ENCODE results near the gene KLHL42. TPM values are rescaled to one million over a fixed set of nuclear protein-coding genes. Genes with fewer than 3 reads are reported as not detected.
"Not testable (repeated sequence)": the region's sequence is repeated elsewhere in the genome, so short reads cannot be mapped to it uniquely, and the experiment has no call there.

KLHL42 gene
- total RNA-seq, 1 experiment from 2014 or later = 23.7 TPM

- Histone ChIP-seq H3K27ac (ENCODE audit: low read length) (no peak overlapping the region), H3K9ac (ENCODE audit: low read length) (no peak overlapping the region), H4K20me1 (ENCODE audit: insufficient read depth, low read depth, low read length) (no peaks in the 10 kb centered on the region), H3K9me3 (ENCODE audit: low read length) (no peaks in the 10 kb centered on the region), H3K4me1 (ENCODE audit: low read length) (no peaks in the 10 kb centered on the region), H3K9me2 (replicated peaks; ENCODE audit: insufficient read depth, low read length) (no peaks in the 10 kb centered on the region), H3K4me2 (ENCODE audit: low read depth, low read length, poor library complexity, severe bottlenecking) (no peak overlapping the region), H3K36me3 (ENCODE audit: insufficient read depth, low read length) (no peaks in the 10 kb centered on the region), H3K4me3 (ENCODE audit: low read length) (no peak overlapping the region), H3K27me3 (ENCODE audit: low read length) (no peaks in the 10 kb centered on the region), H3K79me2 (ENCODE audit: low read length) (no peaks in the 10 kb centered on the region), H2AFZ (ENCODE audit: low read length) (no peak overlapping the region)
- DNase-seq = no peak
Measured at GRCh38 chr12:27844366-27845090, 64.5 kb downstream of the KLHL42 start.

GRCh38 chr12:27845187-27845586 lies 65.2 kb downstream of the KLHL42 start:
- no peaks in the 10 kb centered on the region for H3K27me3 ChIP-seq (ENCODE audit: low read length)
- no peak for DNase-seq

GRCh38 chr12:27845706-27846105 lies 65.7 kb downstream of the KLHL42 start:
- not testable (repeated sequence) for H3K9me2 ChIP-seq (replicated peaks; ENCODE audit: insufficient read depth, low read length); H3K27me3 ChIP-seq (ENCODE audit: low read length); H2AFZ ChIP-seq (ENCODE audit: low read length); H3K9ac ChIP-seq (ENCODE audit: low read length); H3K4me3 ChIP-seq (ENCODE audit: low read length); H3K9me3 ChIP-seq (ENCODE audit: low read length); H3K36me3 ChIP-seq (ENCODE audit: insufficient read depth, low read length); H3K79me2 ChIP-seq (ENCODE audit: low read length); H4K20me1 ChIP-seq (ENCODE audit: insufficient read depth, low read depth, low read length); H3K27ac ChIP-seq (ENCODE audit: low read length); H3K4me2 ChIP-seq (ENCODE audit: low read depth, low read length, poor library complexity, severe bottlenecking); DNase-seq; H3K4me1 ChIP-seq (ENCODE audit: low read length)

More at GRCh38 chr12:27845187-27845586, 65.2 kb downstream of the KLHL42 start:
- H3K4me1 ChIP-seq (ENCODE audit: low read length) = no peaks in the 10 kb centered on the region
- H3K4me3 ChIP-seq (ENCODE audit: low read length) = no peak overlapping the region
- H3K9me3 ChIP-seq (ENCODE audit: low read length) = no peaks in the 10 kb centered on the region
- no peak overlapping the region for H3K27ac ChIP-seq (ENCODE audit: low read length)
- H3K4me2 ChIP-seq (ENCODE audit: low read depth, low read length, poor library complexity, severe bottlenecking) = no peak overlapping the region
- no peaks in the 10 kb centered on the region for H3K36me3 ChIP-seq (ENCODE audit: insufficient read depth, low read length)
- no peak overlapping the region for H3K9ac ChIP-seq (ENCODE audit: low read length)
- no peaks in the 10 kb centered on the region for H3K79me2 ChIP-seq (ENCODE audit: low read length)
- H3K9me2 ChIP-seq (replicated peaks; ENCODE audit: insufficient read depth, low read length) = no peaks in the 10 kb centered on the region
- no peaks in the 10 kb centered on the region for H4K20me1 ChIP-seq (ENCODE audit: insufficient read depth, low read depth, low read length)
- no peak overlapping the region for H2AFZ ChIP-seq (ENCODE audit: low read length)

GRCh38 chr12:27847293-27847692 lies 67.3 kb downstream of the KLHL42 start:
- DNase-seq = not testable (repeated sequence)

GRCh38 chr12:27851311-27851710 lies 71.3 kb downstream of the KLHL42 start:
- Histone ChIP-seq H3K79me2 (ENCODE audit: low read length) (no peaks in the 10 kb centered on the region), H3K9me3 (ENCODE audit: low read length) (no peaks in the 10 kb centered on the region), H3K4me2 (ENCODE audit: low read depth, low read length, poor library complexity, severe bottlenecking) (no peak overlapping the region), H3K36me3 (ENCODE audit: insufficient read depth, low read length) (no peaks in the 10 kb centered on the region), H3K9ac (ENCODE audit: low read length) (no peak overlapping the region), H3K27me3 (ENCODE audit: low read length) (no peaks in the 10 kb centered on the region), H3K27ac (ENCODE audit: low read length) (no peak overlapping the region), H3K4me3 (ENCODE audit: low read length) (no peak overlapping the region), H4K20me1 (ENCODE audit: insufficient read depth, low read depth, low read length) (no peaks in the 10 kb centered on the region), H3K4me1 (ENCODE audit: low read length) (no peaks in the 10 kb centered on the region), H2AFZ (ENCODE audit: low read length) (no peak overlapping the region), H3K9me2 (replicated peaks; ENCODE audit: insufficient read depth, low read length) (no peaks in the 10 kb centered on the region)
- DNase-seq = no peak

More at GRCh38 chr12:27847293-27847692, 67.3 kb downstream of the KLHL42 start:
- not testable (repeated sequence) for H3K4me2 ChIP-seq (ENCODE audit: low read depth, low read length, poor library complexity, severe bottlenecking); H3K4me1 ChIP-seq (ENCODE audit: low read length); H3K27ac ChIP-seq (ENCODE audit: low read length); H4K20me1 ChIP-seq (ENCODE audit: insufficient read depth, low read depth, low read length); H3K9me3 ChIP-seq (ENCODE audit: low read length); H3K79me2 ChIP-seq (ENCODE audit: low read length); H2AFZ ChIP-seq (ENCODE audit: low read length); H3K9ac ChIP-seq (ENCODE audit: low read length); H3K27me3 ChIP-seq (ENCODE audit: low read length); H3K9me2 ChIP-seq (replicated peaks; ENCODE audit: insufficient read depth, low read length); H3K36me3 ChIP-seq (ENCODE audit: insufficient read depth, low read length); H3K4me3 ChIP-seq (ENCODE audit: low read length)

- Histone ChIP-seq H3K4me3 (ENCODE audit: low read length) (no peak overlapping the region), H3K36me3 (ENCODE audit: insufficient read depth, low read length) (no peaks in the 10 kb centered on the region), H3K9ac (ENCODE audit: low read length) (no peak overlapping the region), H4K20me1 (ENCODE audit: insufficient read depth, low read depth, low read length) (no peaks in the 10 kb centered on the region), H3K9me3 (ENCODE audit: low read length) (no peaks in the 10 kb centered on the region), H3K9me2 (replicated peaks; ENCODE audit: insufficient read depth, low read length) (no peaks in the 10 kb centered on the region), H3K4me1 (ENCODE audit: low read length) (no peaks in the 10 kb centered on the region), H3K4me2 (ENCODE audit: low read depth, low read length, poor library complexity, severe bottlenecking) (no peak overlapping the region), H2AFZ (ENCODE audit: low read length) (no peak overlapping the region), H3K79me2 (ENCODE audit: low read length) (no peaks in the 10 kb centered on the region), H3K27me3 (ENCODE audit: low read length) (no peaks in the 10 kb centered on the region), H3K27ac (ENCODE audit: low read length) (no peak overlapping the region)
- DNase-seq = no peak
Measured at GRCh38 chr12:27852117-27852516, 72.1 kb downstream of the KLHL42 start.

Small RNA genes lying within 50 kb of the gene (small RNA-seq; reads per million reads assigned to genes)
- gene RF00019 (not detected), gene RF02271 (not detected)

Other genes starting within 250 kb of the KLHL42 start
- not detected in 2 replicates for gene REP15, start 83.8 kb upstream of the KLHL42 start, total RNA-seq (2014; rRNA removed; shearing (Covaris generic); ENCODE audit: low replicate concordance)
- 41.3 and 77.0 TPM in 2 replicates for gene MRPS35, start 69.4 kb upstream of the KLHL42 start, total RNA-seq (2014; rRNA removed; shearing (Covaris generic); ENCODE audit: low replicate concordance)
- not detected in 2 replicates for gene MANSC4, start within 50 bp of the KLHL42 start, total RNA-seq (2014; rRNA removed; shearing (Covaris generic); ENCODE audit: low replicate concordance)
- not detected in 2 replicates for gene PTHLH, start 192.5 kb downstream of the KLHL42 start, total RNA-seq (2014; rRNA removed; shearing (Covaris generic); ENCODE audit: low replicate concordance)